ENCODE measurements around the gene KDR. TPM values are rescaled to one million over a fixed set of nuclear protein-coding genes. Genes with fewer than 3 reads are reported as not detected.

The KDR gene
- total RNA-seq, 2 donors from 2014 or later, result 2.1 to 14.9 TPM

GRCh38 chr4:55127053-55127452 is 1.7 kb upstream of the KDR start:
- DNase-seq, result no peak
- peaks cover 16% of the 10 kb centered on the region for H3K4me1 Mint-ChIP-seq
- Histone ChIP-seq H3K4me1 (ENCODE audit: control insufficient read depth, insufficient read depth, low read length) (no peaks in the 10 kb centered on the region), H3K9me3 (ENCODE audit: control insufficient read depth, low read length) (no peaks in the 10 kb centered on the region), H3K27me3 (ENCODE audit: control insufficient read depth, insufficient read depth, low read length, poor library complexity, severe bottlenecking) (peaks cover 35% of the 10 kb centered on the region), H3K36me3 (ENCODE audit: control insufficient read depth, insufficient read depth, low read length) (no peaks in the 10 kb centered on the region), H3K27ac (ENCODE audit: low read depth, low read length) (no peak overlapping the region), H3K4me3 (ENCODE audit: low read length) (no peak overlapping the region), H3K9ac (ENCODE audit: extremely low read depth, low read length, poor library complexity, severe bottlenecking) (no peak overlapping the region)
- H3K36me3 Mint-ChIP-seq (ENCODE audit: low read depth), result no peaks in the 10 kb centered on the region
- H3K4me3 Mint-ChIP-seq, result no peak overlapping the region
- peaks cover 26% of the 10 kb centered on the region for H3K27me3 Mint-ChIP-seq (ENCODE audit: insufficient read depth)
- TF ChIP-seq, protein P1, sequence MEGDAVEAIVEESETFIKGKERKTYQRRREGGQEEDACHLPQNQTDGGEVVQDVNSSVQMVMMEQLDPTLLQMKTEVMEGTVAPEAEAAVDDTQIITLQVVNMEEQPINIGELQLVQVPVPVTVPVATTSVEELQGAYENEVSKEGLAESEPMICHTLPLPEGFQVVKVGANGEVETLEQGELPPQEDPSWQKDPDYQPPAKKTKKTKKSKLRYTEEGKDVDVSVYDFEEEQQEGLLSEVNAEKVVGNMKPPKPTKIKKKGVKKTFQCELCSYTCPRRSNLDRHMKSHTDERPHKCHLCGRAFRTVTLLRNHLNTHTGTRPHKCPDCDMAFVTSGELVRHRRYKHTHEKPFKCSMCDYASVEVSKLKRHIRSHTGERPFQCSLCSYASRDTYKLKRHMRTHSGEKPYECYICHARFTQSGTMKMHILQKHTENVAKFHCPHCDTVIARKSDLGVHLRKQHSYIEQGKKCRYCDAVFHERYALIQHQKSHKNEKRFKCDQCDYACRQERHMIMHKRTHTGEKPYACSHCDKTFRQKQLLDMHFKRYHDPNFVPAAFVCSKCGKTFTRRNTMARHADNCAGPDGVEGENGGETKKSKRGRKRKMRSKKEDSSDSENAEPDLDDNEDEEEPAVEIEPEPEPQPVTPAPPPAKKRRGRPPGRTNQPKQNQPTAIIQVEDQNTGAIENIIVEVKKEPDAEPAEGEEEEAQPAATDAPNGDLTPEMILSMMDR (conservative IDR thresholded peaks at IDR 0.05), result no peak
- 85% methylated on average over 2 of the region's 3 CpGs; no CpG with 5 or more reads in 1 of the 2 experiments for WGBS, 2 experiments (ENCODE audit: insufficient coverage in 1 of 2, insufficient read length in 1 of 2)
- H3K9me3 Mint-ChIP-seq, result peaks cover 7% of the 10 kb centered on the region
- no peak overlapping the region for H3K27ac Mint-ChIP-seq

DNA sequence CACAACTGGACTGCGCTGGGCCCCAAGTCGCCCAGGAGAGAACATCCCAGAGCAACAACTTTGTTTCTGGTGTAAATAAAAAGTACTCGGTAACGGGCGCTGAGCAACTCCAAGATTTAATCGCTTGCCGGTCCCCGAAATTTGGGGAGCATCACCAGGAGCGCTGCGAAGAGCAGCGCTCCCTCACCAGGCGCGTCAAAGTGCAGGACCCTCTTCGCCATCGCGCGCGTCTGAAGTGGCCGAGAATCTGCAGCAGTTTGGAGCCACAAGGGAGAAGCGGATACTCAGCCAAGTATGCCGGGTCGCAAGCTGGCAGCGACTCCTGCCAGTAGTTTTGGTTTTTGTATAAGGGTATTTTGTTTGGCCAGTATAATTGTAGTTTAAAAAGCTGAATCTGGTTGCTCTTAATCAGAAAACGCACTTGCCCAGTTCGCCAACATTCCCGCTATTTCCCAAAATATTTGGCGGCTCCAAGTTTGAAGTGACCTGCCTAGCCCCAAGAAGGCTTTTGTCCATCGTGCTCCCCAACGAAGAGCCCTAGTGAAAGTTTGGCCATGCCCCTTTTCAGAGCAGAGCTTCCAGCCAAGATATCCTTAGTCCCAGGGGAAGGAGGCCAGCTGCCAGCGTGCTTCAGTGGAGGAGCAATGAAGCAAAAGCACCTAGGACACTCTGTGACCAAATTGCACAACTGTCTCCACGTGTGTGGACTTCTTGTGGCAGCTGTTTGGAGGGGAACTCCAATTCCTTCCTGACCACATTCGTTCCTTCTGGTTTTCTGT is 557 bp upstream of the KDR start:
- TF ChIP-seq, protein P1 (conservative IDR thresholded peaks at IDR 0.05), result peak; percentile 22
- Histone ChIP-seq H3K27ac (ENCODE audit: low read depth, low read length) (no peak overlapping the region), H3K9ac (ENCODE audit: extremely low read depth, low read length, poor library complexity, severe bottlenecking) (no peak overlapping the region), H3K27me3 (ENCODE audit: control insufficient read depth, insufficient read depth, low read length, poor library complexity, severe bottlenecking) (peaks cover 35% of the 10 kb centered on the region), H3K4me3 (ENCODE audit: low read length) (peak overlapping the region; percentile 89), H3K36me3 (ENCODE audit: control insufficient read depth, insufficient read depth, low read length) (no peaks in the 10 kb centered on the region), H3K9me3 (ENCODE audit: control insufficient read depth, low read length) (no peaks in the 10 kb centered on the region), H3K4me1 (ENCODE audit: control insufficient read depth, insufficient read depth, low read length) (no peaks in the 10 kb centered on the region)
- WGBS, 2 experiments (ENCODE audit: insufficient coverage in 1 of 2, insufficient read length in 1 of 2), result 5 to 6% methylated on average over 15 to 32 of the region's 32 CpGs
- peak; percentile 69 for DNase-seq
- Mint-ChIP-seq H3K4me3 (peak overlapping the region; percentile 74), H3K27me3 (ENCODE audit: insufficient read depth) (peaks cover 26% of the 10 kb centered on the region), H3K4me1 (peaks cover 16% of the 10 kb centered on the region), H3K36me3 (ENCODE audit: low read depth) (no peaks in the 10 kb centered on the region), H3K9me3 (peaks cover 7% of the 10 kb centered on the region), H3K27ac (no peak overlapping the region)

GRCh38 chr4:55124322-55125076 is 896 bp downstream of the KDR start:
- Mint-ChIP-seq H3K36me3 (ENCODE audit: low read depth) (no peaks in the 10 kb centered on the region), H3K27me3 (ENCODE audit: insufficient read depth) (peaks cover 26% of the 10 kb centered on the region), H3K4me1 (peaks cover 16% of the 10 kb centered on the region), H3K9me3 (peaks cover 7% of the 10 kb centered on the region), H3K4me3 (peak overlapping the region; percentile 74), H3K27ac (no peak overlapping the region)
- H3K36me3 ChIP-seq (ENCODE audit: control insufficient read depth, insufficient read depth, low read length), result no peaks in the 10 kb centered on the region
- WGBS, 2 experiments (ENCODE audit: insufficient coverage in 1 of 2, insufficient read length in 1 of 2), result 10 to 23% methylated on average over 11 to 34 of the region's 34 CpGs
- peak; percentile 71 for DNase-seq
- peaks cover 35% of the 10 kb centered on the region for H3K27me3 ChIP-seq (ENCODE audit: control insufficient read depth, insufficient read depth, low read length, poor library complexity, severe bottlenecking)
- H3K9me3 ChIP-seq (ENCODE audit: control insufficient read depth, low read length), result no peaks in the 10 kb centered on the region
- H3K4me3 ChIP-seq (ENCODE audit: low read length), result peak overlapping the region; percentile 89
- H3K9ac ChIP-seq (ENCODE audit: extremely low read depth, low read length, poor library complexity, severe bottlenecking), result no peak overlapping the region
- TF ChIP-seq, protein P1 (conservative IDR thresholded peaks at IDR 0.05), result no peak
- H3K4me1 ChIP-seq (ENCODE audit: control insufficient read depth, insufficient read depth, low read length), result no peaks in the 10 kb centered on the region
- H3K27ac ChIP-seq (ENCODE audit: low read depth, low read length), result no peak overlapping the region
